H1 (cell line): ENCODE measurements around the gene KCNJ9. TPM values are rescaled to one million over a fixed set of nuclear protein-coding genes. Genes with fewer than 3 reads are reported as not detected.

ENCODE experiments used
- CTCF ChIA-PET: fragments of 300-600 bp; sonication (Branson Sonifier 250); formaldehyde crosslinking; loops from one replicate; lab custom pipeline; 2021; ENCODE audit not compliant: partially characterized antibody; lab: Charles Lee
- POLR2A ChIA-PET: fragments of 300-600 bp; sonication (Branson Sonifier 250); formaldehyde crosslinking; loops from one replicate; lab custom pipeline; 2021; ENCODE audit warnings: inconsistent platforms; ENCODE audit not compliant: partially characterized antibody; lab: Charles Lee
- DNase-seq, 2 experiments: peaks; one replicate each; pipeline versions ENCODE4 v3.0.0 to v3.0.0-alpha.2; 2010 to 2022; ENCODE audit warnings: low spot score in 2 of 2, low read depth in 1 of 2, mixed read lengths in 1 of 2
- FAIRE-seq: peaks from 2 replicates; lab custom pipeline; 2011; peaks lifted over from hg19 to GRCh38; lab: Jason Lieb, UNC
- H2AFZ ChIP-seq: 2 replicates; pipeline ENCODE4 v1.8.1; 2012; ENCODE audit warnings: low read length, inconsistent platforms
- H2AK5ac ChIP-seq: 2 replicates; pipeline ENCODE4 v1.6.1; 2013; ENCODE audit warnings: low read depth, low read length
- H2BK120ac ChIP-seq: replicated peaks from 2 replicates; pipeline ENCODE3; 2013; ENCODE audit warnings: low read depth, low read length, inconsistent platforms
- H2BK12ac ChIP-seq: 2 replicates; pipeline ENCODE4 v1.6.1; 2013; ENCODE audit warnings: low read depth, low read length
- H2BK15ac ChIP-seq: 2 replicates; pipeline ENCODE4 v1.6.1; 2013; ENCODE audit warnings: low read length
- H2BK20ac ChIP-seq: 2 replicates; pipeline ENCODE4 v1.6.1; 2013; ENCODE audit warnings: low read length
- H2BK5ac ChIP-seq: 2 replicates; pipeline ENCODE4 v1.6.1; 2013; ENCODE audit warnings: low read depth, low read length
- H3K14ac ChIP-seq: 2 replicates; pipeline ENCODE4 v1.6.1; 2013; ENCODE audit warnings: inconsistent platforms; ENCODE audit not compliant: insufficient read length
- H3K18ac ChIP-seq: 2 replicates; pipeline ENCODE4 v1.6.1; 2013; ENCODE audit warnings: low read length; ENCODE audit errors: extremely low read depth
- H3K23ac ChIP-seq: 2 replicates; pipeline ENCODE4 v1.6.1; 2013; ENCODE audit warnings: inconsistent platforms; ENCODE audit not compliant: insufficient read length
- H3K23me2 ChIP-seq: 2 replicates; pipeline ENCODE4 v1.6.1; 2013; ENCODE audit warnings: low read depth, low read length
- H3K27ac ChIP-seq: 2 replicates; pipeline ENCODE4 v1.6.1; 2011; ENCODE audit warnings: low read depth, low read length, inconsistent platforms
- H3K27me3 ChIP-seq, 4 experiments: replicated peaks in 1 of 4; 1 replicate in 1 of 4; 2 replicates in 3 of 4; pipeline versions ENCODE4 v1.6.1 to v1.8.1; 2011 to 2013; ENCODE audit warnings: low read length in 3 of 4, mild to moderate bottlenecking in 3 of 4, inconsistent platforms in 2 of 4, mixed read lengths in 2 of 4, moderate library complexity in 1 of 4; ENCODE audit not compliant: control insufficient read depth in 3 of 4, insufficient read depth in 3 of 4; ENCODE audit errors: extremely low read depth in 1 of 4
- H3K36me3 ChIP-seq, 4 experiments: 2 replicates each; pipeline versions ENCODE4 v1.6.1 to v1.8.1; 2011 to 2013; ENCODE audit warnings: mild to moderate bottlenecking in 4 of 4, low read length in 3 of 4, moderate library complexity in 2 of 4, control low read depth in 1 of 4, inconsistent platforms in 1 of 4; ENCODE audit not compliant: insufficient read depth in 4 of 4, control insufficient read depth in 2 of 4
- H3K4ac ChIP-seq: replicated peaks from 2 replicates; pipeline ENCODE3; 2013; ENCODE audit warnings: low read length, low read depth, mixed read lengths, inconsistent platforms; ENCODE audit not compliant: insufficient read length
- H3K4me1 ChIP-seq, 4 experiments: replicated peaks in 1 of 4; 1 replicate in 1 of 4; 2 replicates in 3 of 4; pipeline versions ENCODE4 v1.6.1 to v1.8.1; 2011 to 2013; ENCODE audit warnings: low read length in 3 of 4, inconsistent platforms in 2 of 4, mixed read lengths in 1 of 4; ENCODE audit not compliant: insufficient read depth in 4 of 4, control insufficient read depth in 3 of 4
- H3K4me2 ChIP-seq, 2 experiments: 2 replicates each; pipeline versions ENCODE4 v1.6.1 to v1.8.1; 2011 to 2013; ENCODE audit warnings: low read depth in 2 of 2, low read length in 2 of 2, control low read depth in 1 of 2, inconsistent platforms in 1 of 2, mild to moderate bottlenecking in 1 of 2; ENCODE audit not compliant: insufficient read depth in 1 of 2
- H3K4me3 ChIP-seq, 4 experiments: fragments of 200-600, 300-600 bp in 1 of 4; sonication (generic), shearing (Covaris generic), sonication (Bioruptor Twin) in 1 of 4; 2 replicates each; pipeline versions ENCODE4 v1.5.1 to v1.8.1; 2011 to 2016; ENCODE audit warnings: low read length in 4 of 4, low read depth in 3 of 4, control low read depth in 2 of 4, inconsistent platforms in 2 of 4, mild to moderate bottlenecking in 2 of 4, mixed read lengths in 1 of 4, moderate library complexity in 1 of 4; ENCODE audit not compliant: insufficient read depth in 2 of 4; ENCODE audit errors: extremely low read depth in 1 of 4
- H3K56ac ChIP-seq: replicated peaks from 2 replicates; pipeline ENCODE3; 2013; ENCODE audit warnings: low read depth, mild to moderate bottlenecking, mixed read lengths, low read length, inconsistent platforms; ENCODE audit not compliant: insufficient read length
- H3K79me1 ChIP-seq: 2 replicates; pipeline ENCODE4 v1.6.1; 2013; ENCODE audit warnings: low read depth, low read length, control low read depth
- H3K79me2 ChIP-seq, 2 experiments: 2 replicates each; pipeline versions ENCODE4 v1.6.1 to v1.8.1; 2012 to 2013; ENCODE audit warnings: low read length in 2 of 2, mild to moderate bottlenecking in 2 of 2, inconsistent platforms in 1 of 2; ENCODE audit not compliant: insufficient read depth in 2 of 2, control insufficient read depth in 1 of 2
- H3K9ac ChIP-seq, 4 experiments: replicated peaks in 1 of 4; 1 replicate in 1 of 4; 2 replicates in 3 of 4; pipeline versions ENCODE4 v1.6.1 to v1.8.1; 2011 to 2013; ENCODE audit warnings: low read depth in 3 of 4, low read length in 3 of 4, control low read depth in 2 of 4, mild to moderate bottlenecking in 2 of 4, moderate library complexity in 2 of 4, inconsistent platforms in 1 of 4; ENCODE audit errors: extremely low read depth in 1 of 4
- H3K9me3 ChIP-seq, 2 experiments: 2 replicates each; pipeline versions ENCODE4 v1.6.1 to v1.8.1; 2012 to 2013; ENCODE audit warnings: mild to moderate bottlenecking in 2 of 2, moderate library complexity in 2 of 2, control low read depth in 1 of 2, inconsistent platforms in 1 of 2, low read depth in 1 of 2, low read length in 1 of 2, mixed read lengths in 1 of 2; ENCODE audit not compliant: insufficient read depth in 2 of 2
- H4K20me1 ChIP-seq, 2 experiments: replicated peaks in 1 of 2; 2 replicates each; pipeline versions ENCODE3 to v1.8.1; 2011 to 2013; ENCODE audit warnings: inconsistent platforms in 2 of 2, low read length in 2 of 2, mild to moderate bottlenecking in 1 of 2; ENCODE audit not compliant: insufficient read depth in 2 of 2, control insufficient read depth in 1 of 2
- H4K5ac ChIP-seq: 2 replicates; pipeline ENCODE4 v1.6.1; 2013; ENCODE audit warnings: low read length, low read depth, mixed read lengths, inconsistent platforms; ENCODE audit not compliant: insufficient read length
- H4K8ac ChIP-seq: 2 replicates; pipeline ENCODE4 v1.8.0; 2013; ENCODE audit warnings: mild to moderate bottlenecking, moderate library complexity, low read length, inconsistent platforms; ENCODE audit not compliant: insufficient read depth; ENCODE audit errors: extremely low read depth
- H4K91ac ChIP-seq: replicated peaks from 2 replicates; pipeline ENCODE3; 2013; ENCODE audit warnings: low read length, mixed read lengths, inconsistent platforms; ENCODE audit not compliant: insufficient read length
- ASH2L ChIP-seq: fragments of 200-600, 300-600 bp; sonication (generic); IDR thresholded peaks from one replicate; pipeline ENCODE4 v1.7.1; 2017; ENCODE audit warnings: low read length
- CHD1 ChIP-seq: IDR thresholded peaks from 2 replicates; pipeline ENCODE4 v1.6.1; 2012; ENCODE audit warnings: low read depth, low read length, improper control_type of control experiment
- E2F6 ChIP-seq: IDR thresholded peaks from 2 replicates; pipeline ENCODE4 v1.6.1; 2012; ENCODE audit warnings: inconsistent platforms
- FOSL1 ChIP-seq: IDR thresholded peaks from 2 replicates; pipeline ENCODE4 v1.6.1; 2011; ENCODE audit warnings: mild to moderate bottlenecking, low read depth, low read length, moderate library complexity; ENCODE audit not compliant: insufficient read depth
- GABPA ChIP-seq: IDR thresholded peaks from 2 replicates; pipeline ENCODE4 v1.6.1; 2011; ENCODE audit warnings: mild to moderate bottlenecking, low read length, moderate library complexity, borderline replicate concordance; ENCODE audit not compliant: insufficient read depth
- HDAC6 ChIP-seq: IDR thresholded peaks from one replicate; pipeline ENCODE4 v1.7.1; 2012; ENCODE audit warnings: low read depth, mild to moderate bottlenecking, inconsistent platforms, low read length, moderate library complexity
- SP2 ChIP-seq: IDR thresholded peaks from 2 replicates; pipeline ENCODE4 v1.6.1; 2012; ENCODE audit warnings: mild to moderate bottlenecking, low read length, inconsistent platforms
- SP4 ChIP-seq: IDR thresholded peaks from 2 replicates; pipeline ENCODE4 v1.6.1; 2012; ENCODE audit warnings: low read length, inconsistent platforms
- TCF12 ChIP-seq: IDR thresholded peaks from 2 replicates; pipeline ENCODE4 v1.6.1; 2011; ENCODE audit warnings: low read depth, mild to moderate bottlenecking, low read length
- TEAD4 ChIP-seq: IDR thresholded peaks from 2 replicates; pipeline ENCODE4 v1.6.1; 2012; ENCODE audit warnings: low read depth, low read length, inconsistent platforms, mixed read lengths
- WGBS, 2 experiments: shearing (Covaris generic) in 1 of 2; methylation state at CpG; one replicate each; pipeline versions ENCODE4 v1.1.6 to v1.1.7; 2013 to 2015; ENCODE audit warnings: low lambda C conversion rate in 2 of 2, mixed read lengths in 2 of 2, inconsistent platforms in 1 of 2, low coverage in 1 of 2, missing lambda C conversion rate in 1 of 2; ENCODE audit not compliant: insufficient replicate concordance in 2 of 2, insufficient coverage in 1 of 2, insufficient read length in 1 of 2; ENCODE audit errors: extremely low coverage in 1 of 2, missing lambda C conversion rate in 1 of 2; 5-methylcytosine and 5-hydroxymethylcytosine counted together
- polyA plus RNA-seq, 7 experiments: library from polyadenylated mRNA; depleted of rRNA in 3 of 7; stranded (reverse) in 5 of 7; unstranded in 2 of 7; fragments of >200 nt in 5 of 7; fragments of 200-250 nt in 2 of 7; gene quantifications; 1 replicate in 5 of 7; 2 replicates in 1 of 7; 4 replicates in 1 of 7; pipeline versions ENCODE4 v1.2.1 to v1.2.3, GENCODE V29; 2011 to 2013; ENCODE audit warnings: missing spikeins in 2 of 7, mixed read lengths in 2 of 7
- total RNA-seq: library from RNA; stranded (reverse); fragmentation: NEBNext Ultra II Directional; extraction: Animal tissue kit (Norgen Biotek cat#: 25700); gene quantifications from 2 replicates; pipeline ENCODE4 v1.2.1, GENCODE V29; 2021

The KCNJ9 gene
- total and polyA plus RNA-seq, 2 of the 8 experiments (the other 6 are each of a cell fraction or from before 2014, with no cell fraction given): 0.02 to 0.13 TPM

- peak overlapping the region; percentile 7 for H3K56ac ChIP-seq
- H3K23me2 ChIP-seq: peaks cover 19% of the 10 kb centered on the region
- peak overlapping the region; percentile 98 for H3K18ac ChIP-seq
- peak overlapping the region; percentile 66; the same call in 1 of the 2 replicates for H2BK15ac ChIP-seq
- POLR2A ChIA-PET: interaction anchor here (0.9 to 5.1 kb wide), 14 partner anchors 9 to 167 kb away, joined by 3 to 39 read pairs (median 5); partner anchors contain the start of genes ATP1A2, DCAF8, KCNJ10 and KCNJ9
- H3K79me2 ChIP-seq: peaks cover 0 to 36% of the 10 kb centered on the region in 2 experiments; a peak in 2 of 4 replicates
- WGBS, 2 experiments: 63% methylated on average over 4 of the region's 4 CpGs; no CpG with 5 or more reads in 1 of the 2 experiments
- peaks cover 0 to 4% of the 10 kb centered on the region in 2 experiments for H4K20me1 ChIP-seq
- H3K36me3 ChIP-seq: peaks cover 10 to 35% (median 22%) of the 10 kb centered on the region in 4 experiments
- H3K27me3 ChIP-seq: no peaks in the 10 kb centered on the region
- peak overlapping the region; percentile 91 for H2AK5ac ChIP-seq
- peak overlapping the region; percentile 99 for H2BK12ac ChIP-seq
- peak; percentile 82 for FAIRE-seq
- peak overlapping the region; percentile 11 for H3K14ac ChIP-seq
- peak overlapping the region; percentile 91 for H2BK20ac ChIP-seq
- peak overlapping the region; percentile 97; the same call in 1 of the 2 replicates for H2BK5ac ChIP-seq
- peak overlapping the region; percentile 69 for H4K5ac ChIP-seq
- peak overlapping the region; percentile 24 for H2BK120ac ChIP-seq
- H3K4me3 ChIP-seq: peak overlapping the region in 2 of 4 experiments; percentile 10 to 92; a peak in 2 of 8 replicates
- CTCF ChIA-PET: interaction anchor here (0.8 to 50.1 kb wide), 12 partner anchors 10 to 157 kb away, joined by 3 to 1874 read pairs (median 4); partner anchors contain the start of genes KCNJ10 and KCNJ9
- peaks cover 9 to 38% (median 29%) of the 10 kb centered on the region in 4 experiments for H3K4me1 ChIP-seq
- H3K4me2 ChIP-seq: peak overlapping the region; percentile 71 to 96
- H3K79me1 ChIP-seq: peaks cover 14% of the 10 kb centered on the region
- no peak overlapping the region for H2AFZ ChIP-seq
- peak overlapping the region; percentile 87 for H3K27ac ChIP-seq
- H3K9ac ChIP-seq: peak overlapping the region in 1 of 4 experiments; percentile 48; a peak in 3 of 7 replicates
- 0 out of 2 replicates have a peak overlapping the region, but pooled peaks have one; percentile 71 for H4K8ac ChIP-seq
- H4K91ac ChIP-seq: peak overlapping the region; percentile 96
- H3K23ac ChIP-seq: no peak overlapping the region
- H3K4ac ChIP-seq: peak overlapping the region; percentile 93
- H3K9me3 ChIP-seq: no peaks in the 10 kb centered on the region; a peak in 1 of 4 replicates
- DNase-seq: peak in 1 of 2 experiments; percentile 60
- no peak for TF ChIP-seq SP2
- TF ChIP-seq GABPA: no peak
- no peak for TF ChIP-seq SP4
- TF ChIP-seq FOSL1: no peak
- peak; percentile 52 for TF ChIP-seq ASH2L
- TF ChIP-seq TEAD4: peak; percentile 51; the same call in 1 of the 2 replicates
- no peak for TF ChIP-seq HDAC6
- 0 out of 2 replicates have a peak, but pooled peaks have one; percentile 14 for TF ChIP-seq E2F6
- TF ChIP-seq TCF12: 0 out of 2 replicates have a peak, but pooled peaks have one; percentile 51
- TF ChIP-seq CHD1: no peak
Measured at GRCh38 chr1:160095382-160096105, 14.2 kb downstream of the KCNJ9 start.
